ENCODE measurements around the gene RHOA. TPM values are rescaled to one million over a fixed set of nuclear protein-coding genes. Genes with fewer than 3 reads are reported as not detected.

RHOA gene
- total and polyA plus RNA-seq, 10 of the 15 experiments (the other 5 are each of a cell fraction or from before 2014, with no cell fraction given) = 246 to 1,049 (median 515) TPM

- intact Hi-C loops (cut with micrococcal nuclease; ENCODE audit: unreplicated experiment) = no loop called here
- Histone ChIP-seq H3K4me2 (ENCODE audit: control insufficient read depth, insufficient read depth) (no peak overlapping the region), H3K27me3 (replicated peaks in 1 of 2; ENCODE audit: control insufficient read depth in 2 of 2, insufficient read depth in 2 of 2, low read length in 1 of 2) (no peaks in the 10 kb centered on the region), H3K4me3 (no peak overlapping the region), H2AFZ (ENCODE audit: control insufficient read depth, low read depth, low read length) (no peak overlapping the region), H3K36me3 (ENCODE audit: control insufficient read depth in 2 of 2, insufficient read depth in 2 of 2, low read length in 1 of 2) (peaks cover 5 to 32% of the 10 kb centered on the region in 2 experiments), H4K20me1 (ENCODE audit: control insufficient read depth, insufficient read depth) (no peaks in the 10 kb centered on the region), H3K4me1 (ENCODE audit: control insufficient read depth, insufficient read depth, low read length) (no peaks in the 10 kb centered on the region), H3K9ac (ENCODE audit: control insufficient read depth, insufficient read depth, low read length) (no peak overlapping the region), H3K79me2 (ENCODE audit: control insufficient read depth, insufficient read depth, low read length) (peaks cover 26% of the 10 kb centered on the region), H3K9me3 (replicated peaks; ENCODE audit: control insufficient read depth, insufficient read depth, low read length) (no peaks in the 10 kb centered on the region), H3K27ac (ENCODE audit: control insufficient read depth, insufficient read depth) (no peak overlapping the region)
- ChIA-PET CTCF (interaction anchor here (0.6 kb wide), 1 partner anchor 304 kb away, joined by 3 read pairs; no protein-coding TSS in a partner anchor), RAD21 (ENCODE audit: unreplicated experiment) (interaction anchor here (0.6 to 1.5 kb wide), 2 partner anchors 20 to 116 kb away, joined by 3 read pairs; no protein-coding TSS in a partner anchor), POLR2A (interaction anchor here (0.5 to 0.9 kb wide), 3 partner anchors 76 to 340 kb away, joined by 3 to 7 read pairs (median 4); no protein-coding TSS in a partner anchor), SMC1A (ENCODE audit: uncharacterized antibody, unreplicated experiment) (interaction anchor here (0.6 to 1.5 kb wide), 3 partner anchors 8 to 116 kb away, joined by 3 to 5 read pairs (median 3); no protein-coding TSS in a partner anchor)
- whole genome bisulfite sequencing (ENCODE audit: insufficient coverage, insufficient replicate concordance, low lambda C conversion rate, missing lambda C conversion rate) = 95% methylated on average over 2 of the region's 3 CpGs
- ATAC-seq (no peak), DNase-seq (ENCODE audit: low read depth, low spot score) (no peak), FAIRE-seq (no peak)
- in situ Hi-C loops (cut with MboI) = no loop called here
- BruUV-seq (replicated peaks) = no TSS peak
- no peak for TF ChIP-seq E4F1 (IDR thresholded peaks at IDR 0.05; ENCODE audit: borderline replicate concordance, partially characterized antibody)
- TF ChIP-seq RAD21 (IDR thresholded peaks at IDR 0.05; ENCODE audit: insufficient read depth, low read depth, low read length) = no peak
- TF ChIP-seq SUPT20H (IDR thresholded peaks at IDR 0.05; ENCODE audit: borderline replicate concordance, control insufficient read depth, low read depth, low read length) = no peak
- no peak for TF ChIP-seq JUNB (IDR thresholded peaks at IDR 0.05)
- no peak for TF ChIP-seq SRF (IDR thresholded peaks at IDR 0.05; ENCODE audit: low read depth in 2 of 2, low read length in 2 of 2)
- TF ChIP-seq TAF1 (IDR thresholded peaks at IDR 0.05; ENCODE audit: borderline replicate concordance, low read depth, low read length) = no peak
- no peak for TF ChIP-seq RAD51 (IDR thresholded peaks at IDR 0.05)
Measured at GRCh38 chr3:49333091-49333490, 78.7 kb downstream of the RHOA start.
